WTC11 (cell line): ENCODE measurements around the gene U2AF2. TPM values are rescaled to one million over a fixed set of nuclear protein-coding genes. Genes with fewer than 3 reads are reported as not detected.

Experiments
- ATAC-seq: fragments of 200-7000 bp; cut with Tn5 transposase; 2 replicates; pipeline ENCODE4 v1.10.0; 2021; ENCODE audit warnings: mild to moderate bottlenecking, moderate library complexity
- CTCF ChIA-PET: fragments of 300-600 bp; sonication (Branson Sonifier 250); formaldehyde crosslinking; loops from one replicate; lab custom pipeline; 2021; ENCODE audit warnings: antibody characterized with exemption; lab: Charles Lee
- POLR2A ChIA-PET: fragments of 350-600 bp; sonication (Branson Sonifier 250); formaldehyde crosslinking; loops from one replicate; lab custom pipeline; 2021; ENCODE audit warnings: antibody characterized with exemption; lab: Charles Lee
- DNase-seq: peaks from one replicate; pipeline ENCODE4 v3.0.0; 2021; ENCODE audit warnings: low spot score
- H3K27ac Mint-ChIP-seq: 2 replicates; pipeline ENCODE4 v1.8.0; 2021; ENCODE audit warnings: mixed read lengths
- H3K27me3 Mint-ChIP-seq: 2 replicates; pipeline ENCODE4 v1.8.0; 2021; ENCODE audit warnings: low read depth, mild to moderate bottlenecking, moderate library complexity, mixed read lengths
- H3K36me3 Mint-ChIP-seq: 2 replicates; pipeline ENCODE4 v1.8.0; 2021; ENCODE audit warnings: mixed read lengths
- H3K4me1 Mint-ChIP-seq: 2 replicates; pipeline ENCODE4 v1.8.0; 2022; ENCODE audit warnings: mixed read lengths
- H3K4me3 Mint-ChIP-seq: 2 replicates; pipeline ENCODE4 v1.8.0; 2021; ENCODE audit warnings: mild to moderate bottlenecking, moderate library complexity, mixed read lengths
- H3K9me3 Mint-ChIP-seq: 2 replicates; pipeline ENCODE4 v1.8.0; 2021; ENCODE audit warnings: mixed read lengths
- AFF4 ChIP-seq: sonication (generic); formaldehyde crosslinking; IDR thresholded peaks from 2 replicates; pipeline ENCODE4 v1.8.1; 2023; ENCODE audit warnings: mild to moderate bottlenecking, missing genetic modification reagents, borderline replicate concordance
- ATF1 ChIP-seq: sonication (generic); formaldehyde crosslinking; IDR thresholded peaks from 2 replicates; pipeline ENCODE4 v1.8.1; 2023; ENCODE audit warnings: mild to moderate bottlenecking, moderate library complexity, missing genetic modification reagents
- ERG ChIP-seq: fragments of 250-450 bp; sonication (Bioruptor Pico); IDR thresholded peaks from 2 replicates; pipeline ENCODE4 v1.8.0; 2021; ENCODE audit warnings: mild to moderate bottlenecking
- FOXP1 ChIP-seq: sonication (generic); formaldehyde crosslinking; IDR thresholded peaks from 2 replicates; pipeline ENCODE4 v1.8.0; 2022; ENCODE audit warnings: missing genetic modification reagents, mild to moderate bottlenecking, moderate library complexity, borderline replicate concordance
- FOXP4 ChIP-seq: sonication (generic); formaldehyde crosslinking; IDR thresholded peaks from 2 replicates; pipeline ENCODE4 v1.8.0; 2022; ENCODE audit warnings: mild to moderate bottlenecking, missing genetic modification reagents
- GTF2I ChIP-seq: fragments of 250-450 bp; sonication (Bioruptor Pico); conservative IDR thresholded peaks from 2 replicates; pipeline ENCODE4 v1.4.0; 2021; ENCODE audit warnings: mild to moderate bottlenecking
- SP1 ChIP-seq: sonication (generic); formaldehyde crosslinking; conservative IDR thresholded peaks from 2 replicates; pipeline ENCODE4 v1.8.1; 2022; ENCODE audit warnings: missing genetic modification reagents
- TCF7 ChIP-seq: sonication (generic); formaldehyde crosslinking; IDR thresholded peaks from 2 replicates; pipeline ENCODE4 v1.8.0; 2022; ENCODE audit warnings: mild to moderate bottlenecking, low read depth, missing genetic modification reagents, moderate library complexity
- TEAD1 ChIP-seq: sonication (generic); formaldehyde crosslinking; IDR thresholded peaks from 2 replicates; pipeline ENCODE4 v1.8.0; 2022; ENCODE audit warnings: mild to moderate bottlenecking, missing genetic modification reagents
- TP53 ChIP-seq: sonication (generic); formaldehyde crosslinking; IDR thresholded peaks from 2 replicates; pipeline ENCODE4 v1.8.1; 2023; ENCODE audit warnings: mild to moderate bottlenecking, missing genetic modification reagents
- ZNF263 ChIP-seq: sonication (generic); formaldehyde crosslinking; IDR thresholded peaks from 2 replicates; pipeline ENCODE4 v1.8.1; 2022; ENCODE audit warnings: low read depth, mild to moderate bottlenecking, moderate library complexity, missing genetic modification reagents
- ZNF281 ChIP-seq: sonication (generic); formaldehyde crosslinking; IDR thresholded peaks from 2 replicates; pipeline ENCODE4 v1.8.0; 2023; ENCODE audit warnings: mild to moderate bottlenecking, missing genetic modification reagents
- ZNF396 ChIP-seq: fragments of 250-450 bp; sonication (Bioruptor Pico); IDR thresholded peaks from 2 replicates; pipeline ENCODE4 v1.8.0; 2021; ENCODE audit warnings: mild to moderate bottlenecking, moderate library complexity, borderline replicate concordance
- total RNA-seq: library from RNA; stranded (reverse); gene quantifications from 3 replicates; pipeline ENCODE4 v1.2.3, GENCODE V29; 2021

Gene U2AF2
- total RNA-seq, 1 experiment from 2014 or later: 302 TPM

GRCh38 chr19:55690769-55691545, 36.1 kb downstream of the U2AF2 start:
- Mint-ChIP-seq H3K36me3 (peaks cover 11% of the 10 kb centered on the region; the same call in 1 of the 2 replicates), H3K9me3 (no peaks in the 10 kb centered on the region), H3K4me3 (no peak overlapping the region), H3K27ac (no peak overlapping the region), H3K27me3 (no peaks in the 10 kb centered on the region), H3K4me1 (no peaks in the 10 kb centered on the region)
- TF ChIP-seq ZNF396 (CRISPR knock-in tag): no peak
- TF ChIP-seq ERG (CRISPR knock-in tag): no peak
- no peak for TF ChIP-seq SP1 (CRISPR knock-in tag)
- no peak for TF ChIP-seq GTF2I (CRISPR knock-in tag)
- no peak for TF ChIP-seq ATF1 (CRISPR knock-in tag)
- TF ChIP-seq ZNF281 (CRISPR knock-in tag): no peak
- TF ChIP-seq AFF4 (CRISPR knock-in tag): no peak
- TF ChIP-seq FOXP1 (CRISPR knock-in tag): no peak
- TF ChIP-seq TCF7 (CRISPR knock-in tag): no peak
- POLR2A ChIA-PET: no interaction called here
- CTCF ChIA-PET: no interaction called here
- ATAC-seq (no peak), DNase-seq (no peak)

- ChIA-PET POLR2A (no interaction called here), CTCF (no interaction called here)
- H3K9me3 Mint-ChIP-seq: no peaks in the 10 kb centered on the region
- no peak for ATAC-seq
- H3K36me3 Mint-ChIP-seq: peaks cover 13% of the 10 kb centered on the region; the same call in 1 of the 2 replicates
- TF ChIP-seq TP53 (CRISPR knock-in tag) (no peak), TEAD1 (no peak), ZNF263 (CRISPR knock-in tag) (no peak), FOXP4 (CRISPR knock-in tag) (no peak)
- no peaks in the 10 kb centered on the region for H3K4me1 Mint-ChIP-seq
- no peak overlapping the region for H3K27ac Mint-ChIP-seq
- no peak for DNase-seq
- H3K4me3 Mint-ChIP-seq: no peak overlapping the region
- no peaks in the 10 kb centered on the region for H3K27me3 Mint-ChIP-seq
These were observed 37.0 kb downstream of the U2AF2 start for GRCh38 chr19:55691561-55692481.
